VCaP (cell line): ENCODE measurements around the gene PRKAA1.

Source experiments
- H3K27ac ChIP-seq: fragments of 450-650 bp; 2 replicates; pipeline ENCODE4 v1.5.1; 2017
- TF ChIP-seq, protein P1 (sequence below): fragments of 450-650 bp; conservative IDR thresholded peaks from 2 replicates; pipeline ENCODE4 v1.5.1; 2017; ENCODE audit warnings: mild to moderate bottlenecking, moderate library complexity

The PRKAA1 gene

DNA sequence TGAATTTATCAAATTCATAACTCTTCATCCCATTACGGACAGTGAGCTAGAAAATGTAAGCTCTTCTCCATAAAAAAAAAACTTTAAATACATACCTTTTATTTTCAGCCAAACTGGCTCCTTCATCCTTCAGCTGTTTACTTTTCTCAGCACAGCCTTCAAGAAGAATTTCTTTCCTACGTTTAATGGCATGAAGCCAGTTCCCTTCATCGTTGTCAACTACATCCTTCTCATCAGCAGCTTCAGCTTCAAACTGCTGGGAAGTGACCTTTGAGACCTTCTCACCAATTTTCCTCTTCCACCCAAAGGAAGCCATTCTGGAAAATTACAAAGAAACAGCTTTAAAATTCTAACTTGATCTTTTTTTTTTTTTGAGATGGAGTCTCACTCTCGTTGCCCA lies 51.5 kb downstream of the PRKAA1 start:
- TF ChIP-seq, protein P1, sequence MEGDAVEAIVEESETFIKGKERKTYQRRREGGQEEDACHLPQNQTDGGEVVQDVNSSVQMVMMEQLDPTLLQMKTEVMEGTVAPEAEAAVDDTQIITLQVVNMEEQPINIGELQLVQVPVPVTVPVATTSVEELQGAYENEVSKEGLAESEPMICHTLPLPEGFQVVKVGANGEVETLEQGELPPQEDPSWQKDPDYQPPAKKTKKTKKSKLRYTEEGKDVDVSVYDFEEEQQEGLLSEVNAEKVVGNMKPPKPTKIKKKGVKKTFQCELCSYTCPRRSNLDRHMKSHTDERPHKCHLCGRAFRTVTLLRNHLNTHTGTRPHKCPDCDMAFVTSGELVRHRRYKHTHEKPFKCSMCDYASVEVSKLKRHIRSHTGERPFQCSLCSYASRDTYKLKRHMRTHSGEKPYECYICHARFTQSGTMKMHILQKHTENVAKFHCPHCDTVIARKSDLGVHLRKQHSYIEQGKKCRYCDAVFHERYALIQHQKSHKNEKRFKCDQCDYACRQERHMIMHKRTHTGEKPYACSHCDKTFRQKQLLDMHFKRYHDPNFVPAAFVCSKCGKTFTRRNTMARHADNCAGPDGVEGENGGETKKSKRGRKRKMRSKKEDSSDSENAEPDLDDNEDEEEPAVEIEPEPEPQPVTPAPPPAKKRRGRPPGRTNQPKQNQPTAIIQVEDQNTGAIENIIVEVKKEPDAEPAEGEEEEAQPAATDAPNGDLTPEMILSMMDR: no peak
- H3K27ac ChIP-seq: peak overlapping the region; percentile 11; the same call in 1 of the 2 replicates

DNA sequence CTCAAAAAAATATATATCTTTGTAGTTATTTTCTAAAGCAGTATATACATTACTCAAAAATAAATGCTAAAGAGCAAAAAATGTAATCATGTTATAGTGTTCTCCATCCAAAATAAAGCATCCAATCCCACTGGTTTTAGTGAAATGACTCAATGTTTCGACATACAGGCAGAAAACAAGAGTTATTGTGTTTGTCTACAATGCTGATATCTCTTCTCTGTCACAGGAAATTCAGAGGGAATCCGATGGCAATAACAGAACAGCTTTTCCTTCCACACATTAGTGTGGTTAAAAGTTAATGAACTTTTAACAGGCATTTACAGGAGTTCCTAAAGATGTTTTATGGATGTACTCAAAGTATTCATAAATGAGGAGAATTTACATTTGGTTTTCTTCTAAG lies 54.4 kb downstream of the PRKAA1 start:
- no peak overlapping the region for H3K27ac ChIP-seq
- TF ChIP-seq, protein P1: no peak

DNA sequence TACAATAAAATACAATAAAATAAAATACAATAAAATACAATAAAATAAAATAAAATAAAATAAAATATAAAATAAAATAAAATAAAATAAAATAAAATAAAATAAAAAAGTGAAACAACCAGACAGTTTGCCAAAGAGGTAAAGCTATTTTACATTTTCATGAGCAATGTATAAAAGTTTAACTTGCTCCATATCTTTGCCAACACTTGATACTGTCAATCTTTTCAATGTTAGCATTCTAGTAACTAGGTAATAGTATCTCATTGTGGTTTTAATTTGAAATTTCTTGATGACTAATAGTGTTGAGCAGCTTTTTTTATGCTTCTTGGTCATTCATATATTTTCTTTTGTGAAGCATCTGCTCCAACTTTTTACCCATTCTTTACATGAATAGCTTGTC lies 59.7 kb downstream of the PRKAA1 start:
- TF ChIP-seq, protein P1: no peak
- H3K27ac ChIP-seq: no peak overlapping the region

DNA sequence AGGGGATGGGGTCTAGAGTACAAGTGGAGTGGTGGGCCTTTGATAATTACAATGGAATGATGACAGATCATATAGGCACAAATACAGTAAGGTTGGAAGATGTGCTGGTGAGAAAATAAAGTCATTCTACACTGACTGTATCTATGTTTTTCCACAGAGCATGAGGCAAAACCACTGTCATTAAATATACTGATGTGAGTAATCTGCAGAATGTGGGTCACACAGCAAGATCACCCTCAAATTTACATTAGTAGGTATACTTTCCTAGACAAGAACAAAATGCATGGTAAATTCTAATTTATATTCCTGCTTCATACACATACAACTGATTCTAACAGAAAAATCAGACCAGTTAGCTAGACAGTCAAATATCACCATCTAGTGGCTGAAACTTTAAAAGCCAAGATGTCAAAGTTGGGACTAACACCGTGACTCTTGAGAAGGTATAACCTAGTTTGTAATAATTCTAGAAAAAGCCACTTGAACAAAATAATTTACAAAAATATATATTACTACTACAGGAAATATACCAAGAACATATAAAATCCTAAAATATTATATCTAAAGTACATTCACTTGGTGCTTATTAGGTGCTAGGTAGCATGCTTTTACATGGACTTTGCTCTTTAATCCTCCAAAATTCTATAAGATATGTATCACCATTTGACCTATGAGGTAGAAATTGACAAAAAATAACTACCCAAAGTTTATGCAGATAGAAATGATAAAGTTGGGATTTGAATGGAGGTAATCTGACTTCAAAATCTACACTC lies 61.9 kb downstream of the PRKAA1 start:
- H3K27ac ChIP-seq: peak overlapping the region; percentile 96
- TF ChIP-seq, protein P1: peak; percentile 93

DNA sequence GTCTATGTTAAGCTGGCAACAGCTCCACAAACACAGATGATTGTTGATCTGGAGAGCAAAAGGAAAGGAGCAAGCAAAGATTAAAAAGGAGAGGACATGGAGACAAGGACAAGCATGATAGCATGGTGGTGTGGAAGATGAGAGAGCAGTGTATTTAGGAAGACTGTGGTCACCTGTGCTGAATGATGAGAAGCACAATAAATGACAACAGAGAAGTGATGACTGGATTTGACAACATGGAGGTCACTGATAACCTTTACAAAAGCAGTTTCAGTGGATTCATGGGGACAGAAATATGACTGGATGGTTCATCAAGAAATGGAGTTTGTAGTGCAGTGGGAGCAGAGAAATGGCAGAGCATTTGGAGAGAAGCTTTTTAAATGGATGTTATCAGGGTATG lies 62.6 kb downstream of the PRKAA1 start:
- TF ChIP-seq, protein P1: no peak
- peak overlapping the region; percentile 96 for H3K27ac ChIP-seq

DNA sequence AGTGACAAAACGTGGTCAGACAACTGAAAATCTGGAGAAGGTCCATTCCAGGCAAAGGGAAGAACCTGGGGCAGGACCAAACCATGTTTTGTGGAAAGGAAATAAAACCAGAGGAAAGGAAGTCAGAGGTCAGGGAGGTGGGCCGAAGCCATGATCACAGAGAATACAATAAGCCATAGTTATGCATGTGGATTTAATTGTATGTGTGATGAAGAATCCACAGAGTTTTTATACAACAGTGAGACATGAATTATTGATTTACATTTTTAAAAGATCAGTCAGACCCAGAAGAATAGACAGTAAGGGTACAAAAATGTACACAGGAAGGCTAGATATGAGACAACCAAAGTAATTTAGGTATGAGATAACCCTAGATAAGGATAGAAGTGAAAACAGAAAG lies 63.2 kb downstream of the PRKAA1 start:
- TF ChIP-seq, protein P1: no peak
- peak overlapping the region; percentile 96 for H3K27ac ChIP-seq

DNA sequence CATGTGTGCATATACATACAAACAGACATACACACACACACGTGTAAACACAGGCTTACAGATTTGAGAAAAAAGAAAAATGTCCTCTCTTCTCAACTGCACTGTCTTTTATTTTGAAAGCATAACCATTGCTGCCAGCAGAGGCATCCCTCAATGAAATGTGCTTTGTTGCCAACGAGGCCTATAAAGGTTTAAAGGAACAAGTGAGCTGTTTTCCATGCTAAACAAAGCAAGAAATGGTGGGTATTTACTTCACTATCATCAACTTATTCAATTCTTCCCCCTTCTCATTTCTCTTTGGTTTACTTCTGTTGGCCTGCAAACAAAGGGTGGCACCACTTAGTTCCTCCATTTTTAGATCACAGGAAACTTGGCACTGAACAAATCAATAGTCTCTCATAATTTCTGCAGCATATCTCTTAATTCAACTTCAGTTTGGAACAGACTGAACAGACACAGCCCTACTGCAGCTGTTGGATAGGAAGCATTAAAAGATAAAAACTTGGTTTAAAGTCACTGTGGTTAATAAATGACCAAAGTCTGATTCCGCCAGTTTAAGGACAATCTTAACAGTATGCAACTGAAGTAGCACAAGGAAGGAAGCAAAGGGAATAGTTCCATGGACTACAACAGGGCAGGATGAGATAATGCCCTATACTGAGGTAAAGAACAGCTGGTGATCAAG lies 64.2 kb downstream of the PRKAA1 start:
- TF ChIP-seq, protein P1: peak; percentile 30; the same call in 1 of the 2 replicates
- H3K27ac ChIP-seq: peak overlapping the region; percentile 96
